Stomach (tissue), 9 donors: Measurements from ENCODE around the gene TLR1. TPM values are rescaled to one million over a fixed set of nuclear protein-coding genes. Genes with fewer than 3 reads are reported as not detected.

Source experiments
- DNase-seq, 2 donors: peaks; one replicate each; pipeline versions ENCODE4 v3.0.0 to v3.0.0-alpha.2; 2013 to 2019
- H3K27ac ChIP-seq, 5 donors: fragments of 200-600 bp in 4 of 5; sonication (generic) in 4 of 5; one replicate each; pipeline ENCODE4 v1.5.1; 2013 to 2019; ENCODE audit warnings: mild to moderate bottlenecking in 1 of 5, moderate library complexity in 1 of 5
- H3K27me3 ChIP-seq, 3 donors: fragments of 200-600 bp; sonication (generic); one replicate each; pipeline ENCODE4 v1.5.1; 2017 to 2019; ENCODE audit warnings: mixed run types in 1 of 3
- H3K36me3 ChIP-seq, 4 donors: fragments of 200-600 bp; sonication (generic); 1 replicate in 3 of 4; 2 replicates in 1 of 4; pipeline ENCODE4 v1.5.1; 2016 to 2019
- H3K4me1 ChIP-seq, 4 donors: fragments of 200-600 bp; sonication (generic); one replicate each; pipeline ENCODE4 v1.5.1; 2016 to 2019
- H3K4me3 ChIP-seq, 4 donors: fragments of 200-600 bp; sonication (generic) in 3 of 4; one replicate each; pipeline ENCODE4 v1.5.1; 2016 to 2019; ENCODE audit warnings: mild to moderate bottlenecking in 1 of 4
- H3K9me3 ChIP-seq, 4 donors: fragments of 200-600 bp; sonication (generic); one replicate each; pipeline ENCODE4 v1.5.1; 2016 to 2019
- EP300 ChIP-seq: sonication (generic); formaldehyde crosslinking; IDR thresholded peaks from one replicate; pipeline ENCODE4 v1.6.1; 2017; ENCODE audit warnings: antibody characterized with exemption
- POLR2A ChIP-seq, 4 donors: fragments of 450-650 bp; IDR thresholded peaks; one replicate each; pipeline ENCODE4 v1.6.1; 2016; ENCODE audit warnings: antibody characterized with exemption in 4 of 4, control low read depth in 2 of 4, mild to moderate bottlenecking in 1 of 4, moderate library complexity in 1 of 4
- POLR2AphosphoS5 ChIP-seq, 3 donors: sonication (generic); formaldehyde crosslinking; IDR thresholded peaks; one replicate each; pipeline ENCODE4 v1.6.1; 2016; ENCODE audit warnings: antibody characterized with exemption in 3 of 3
- WGBS, 5 donors: extraction: QIAGEN DNeasy Blood & Tissue Kit in 3 of 5; methylation state at CpG; one replicate each; pipeline versions ENCODE4 v1.1.5 to v1.1.7; 2013 to 2018; 5-methylcytosine and 5-hydroxymethylcytosine counted together
- intact Hi-C: fragments of 100-400 bp; cut with DNase I; formaldehyde crosslinking; loops from one replicate; pipeline ENCODE4 v1.15.1; 2023; ENCODE audit warnings: low total_unique reads
- polyA plus RNA-seq, 3 donors: library from polyadenylated mRNA; stranded (reverse); fragments of 200-250 nt; gene quantifications; one replicate each; pipeline ENCODE4 v1.2.3, GENCODE V29; 2013
- small RNA-seq, 4 donors: library from RNA; depleted of rRNA; stranded (forward); fragments of <200 nt; gene quantifications; one replicate each; pipeline ENCODE3, GENCODE V24; 2016
- total RNA-seq, 5 donors: library from RNA; depleted of rRNA; stranded (reverse); fragments of >200 nt; gene quantifications; one replicate each; pipeline versions ENCODE4 v1.1.0 to v1.2.3, GENCODE V29; 2014 to 2016
- TF ChIP-seq, protein P1 (sequence below), 7 experiments: fragments of 450-650 bp in 4 of 7; fragments of 200-600 bp in 3 of 7; sonication (generic) in 3 of 7; IDR thresholded peaks; one replicate each; pipeline ENCODE4 v1.5.1; 2016 to 2019; ENCODE audit warnings: antibody characterized with exemption in 7 of 7, control low read depth in 2 of 7, mild to moderate bottlenecking in 1 of 7
- donor health status: healthy with polysubstance abuse.
- donor health status: Bipolar disorder and iron deficiency.
- donor health status: healthy.

Gene TLR1
- total and polyA plus RNA-seq, 8 donors, result 1.2 to 37.4 (median 5.3) TPM; not detected in 1

DNA sequence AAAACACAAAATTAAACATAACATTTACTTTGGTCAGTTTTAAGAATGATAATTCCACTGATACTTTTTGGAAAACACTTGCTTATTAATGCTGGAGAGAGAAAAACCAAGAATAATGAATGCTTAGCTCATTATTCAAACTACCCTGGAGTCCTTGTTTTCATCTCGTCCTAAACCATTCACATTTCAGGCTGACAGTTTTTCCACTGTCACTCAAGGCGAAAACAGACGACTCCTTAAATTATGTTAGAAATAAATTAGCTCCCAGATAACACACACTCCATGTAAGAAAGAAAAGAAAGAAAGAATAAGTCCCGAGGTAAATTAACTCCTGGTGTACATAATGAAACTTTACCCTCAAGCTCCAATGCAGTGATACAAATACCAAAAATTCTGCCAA is 55.3 kb downstream of the TLR1 start:
- Histone ChIP-seq H3K27ac (no peak overlapping the region), H3K36me3 (no peaks in the 10 kb centered on the region), H3K9me3 (peaks cover 0 to 15% (median 10%) of the 10 kb centered on the region in 4 donors), H3K27me3 (no peaks in the 10 kb centered on the region), H3K4me3 (no peak overlapping the region), H3K4me1 (peaks cover 0 to 22% (median 4%) of the 10 kb centered on the region in 4 donors)
- intact Hi-C loops, result no loop called here
- no peak for DNase-seq
- WGBS, 5 donors, result 75 to 83% (median 80%) methylated on average over 4 of the region's 4 CpGs
- TF ChIP-seq EP300, result no peak
- TF ChIP-seq, protein P1, sequence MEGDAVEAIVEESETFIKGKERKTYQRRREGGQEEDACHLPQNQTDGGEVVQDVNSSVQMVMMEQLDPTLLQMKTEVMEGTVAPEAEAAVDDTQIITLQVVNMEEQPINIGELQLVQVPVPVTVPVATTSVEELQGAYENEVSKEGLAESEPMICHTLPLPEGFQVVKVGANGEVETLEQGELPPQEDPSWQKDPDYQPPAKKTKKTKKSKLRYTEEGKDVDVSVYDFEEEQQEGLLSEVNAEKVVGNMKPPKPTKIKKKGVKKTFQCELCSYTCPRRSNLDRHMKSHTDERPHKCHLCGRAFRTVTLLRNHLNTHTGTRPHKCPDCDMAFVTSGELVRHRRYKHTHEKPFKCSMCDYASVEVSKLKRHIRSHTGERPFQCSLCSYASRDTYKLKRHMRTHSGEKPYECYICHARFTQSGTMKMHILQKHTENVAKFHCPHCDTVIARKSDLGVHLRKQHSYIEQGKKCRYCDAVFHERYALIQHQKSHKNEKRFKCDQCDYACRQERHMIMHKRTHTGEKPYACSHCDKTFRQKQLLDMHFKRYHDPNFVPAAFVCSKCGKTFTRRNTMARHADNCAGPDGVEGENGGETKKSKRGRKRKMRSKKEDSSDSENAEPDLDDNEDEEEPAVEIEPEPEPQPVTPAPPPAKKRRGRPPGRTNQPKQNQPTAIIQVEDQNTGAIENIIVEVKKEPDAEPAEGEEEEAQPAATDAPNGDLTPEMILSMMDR (IDR thresholded peaks at IDR 0.05), result no peak
- TF ChIP-seq POLR2A (IDR thresholded peaks at IDR 0.05), result no peak
- TF ChIP-seq POLR2AphosphoS5 (IDR thresholded peaks at IDR 0.05), result no peak

DNA sequence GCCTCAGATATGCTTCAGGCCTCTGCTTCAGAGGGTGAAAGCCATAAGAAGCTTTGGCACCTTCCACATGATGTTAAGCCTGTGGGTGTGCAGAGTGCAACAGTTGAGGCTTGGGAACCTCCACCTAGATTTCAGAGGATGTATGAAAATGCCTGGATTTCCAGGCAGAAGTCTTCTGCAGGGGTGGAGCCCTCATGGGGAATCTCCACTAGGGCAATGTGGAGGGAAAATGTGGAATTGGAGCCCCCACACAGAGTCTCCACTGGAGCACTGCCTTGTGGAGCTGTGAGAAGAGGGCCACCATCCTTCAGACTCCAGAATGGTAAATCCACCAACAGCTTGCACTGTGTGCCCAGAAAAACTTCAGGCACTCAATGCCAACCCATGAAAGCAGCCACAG is 57.0 kb downstream of the TLR1 start:
- Histone ChIP-seq H3K36me3 (no peaks in the 10 kb centered on the region), H3K9me3 (peaks cover 0 to 15% (median 10%) of the 10 kb centered on the region in 4 donors), H3K4me1 (peaks cover 0 to 13% (median 3%) of the 10 kb centered on the region in 4 donors), H3K27ac (no peak overlapping the region), H3K27me3 (no peaks in the 10 kb centered on the region), H3K4me3 (no peak overlapping the region)
- intact Hi-C loops, result no loop called here
- DNase-seq, result no peak
- TF ChIP-seq POLR2AphosphoS5 (IDR thresholded peaks at IDR 0.05) (no peak), POLR2A (IDR thresholded peaks at IDR 0.05) (no peak), EP300 (no peak)
- TF ChIP-seq, protein P1 (IDR thresholded peaks at IDR 0.05), result no peak

Small RNA genes within 50 kb of the gene (small RNA-seq; reads per million reads assigned to genes)
- 0 reads per million in 4 donors for gene RNA5SP158

Other genes with a start within 250 kb of the TLR1 start
- gene KLF3, start 140.6 kb downstream of the TLR1 start, total RNA-seq, result 100 to 1,000 TPM in 2 of 5 donors, 10 to 100 TPM in 3; 46.4 to 113 (median 79.1) TPM
- gene KLF3, start 140.6 kb downstream of the TLR1 start, polyA plus RNA-seq, result 10 to 100 TPM; 13.0 to 45.1 (median 13.5) TPM
- gene TLR10, start 21.8 kb downstream of the TLR1 start, total RNA-seq, result 1 to 10 TPM in 1 of 5 donors, under 1 TPM in 1, not detected in 3; 0.72 to 1.1 TPM
- under 1 TPM in 2 of 3 donors, not detected in 1; 0.15 to 0.60 TPM for gene TLR10, start 21.8 kb downstream of the TLR1 start, polyA plus RNA-seq
- 10 to 100 TPM in 1 of 5 donors, 1 to 10 TPM in 2, not detected in 2; 3.3 to 29.0 (median 4.3) TPM for gene TLR6, start 52.0 kb upstream of the TLR1 start, total RNA-seq
- under 1 TPM; 0.19 to 0.46 (median 0.23) TPM for gene TLR6, start 52.0 kb upstream of the TLR1 start, polyA plus RNA-seq
- gene FAM114A1, start 63.0 kb upstream of the TLR1 start, total RNA-seq, result 100 to 1,000 TPM in 2 of 5 donors, 10 to 100 TPM in 3; 23.2 to 149 (median 63.0) TPM
- gene FAM114A1, start 63.0 kb upstream of the TLR1 start, polyA plus RNA-seq, result 10 to 100 TPM; 10.4 to 35.6 (median 35.6) TPM
- gene TMEM156, start 227.6 kb upstream of the TLR1 start, total RNA-seq, result 1 to 10 TPM in 1 of 5 donors, under 1 TPM in 1, not detected in 3; 0.37 to 1.2 TPM
- gene TMEM156, start 227.6 kb upstream of the TLR1 start, polyA plus RNA-seq, result 1 to 10 TPM in 1 of 3 donors, under 1 TPM in 1, not detected in 1; 0.44 to 1.8 TPM